CD8-positive, alpha-beta memory T cell (primary cell): ENCODE results near the gene DCTD. TPM values are rescaled to one million over a fixed set of nuclear protein-coding genes. Genes with fewer than 3 reads are reported as not detected.

Source experiments
- CTCF ChIA-PET: fragments of 350-600 bp; sonication (Branson Sonifier 250); formaldehyde crosslinking; loops from one replicate; lab custom pipeline; 2021; ENCODE audit warnings: antibody characterized with exemption; lab: Charles Lee
- POLR2A ChIA-PET: fragments of 350-600 bp; sonication (Branson Sonifier 250); formaldehyde crosslinking; loops from one replicate; lab custom pipeline; 2021; ENCODE audit warnings: antibody characterized with exemption; lab: Charles Lee
- DNase-seq, 5 donors: peaks; one replicate each; pipeline versions ENCODE4 v3.0.0 to v3.0.0-alpha.2; 2020 to 2022; ENCODE audit warnings: mixed read lengths in 1 of 5
- H3K27ac ChIP-seq: one replicate; pipeline ENCODE4 v1.7.0; 2013; ENCODE audit warnings: low read depth, mild to moderate bottlenecking, low read length, moderate library complexity
- H3K27me3 ChIP-seq: 2 replicates; pipeline ENCODE4 v1.7.0; 2013; ENCODE audit warnings: low read length, mild to moderate bottlenecking; ENCODE audit not compliant: insufficient read depth, poor library complexity, severe bottlenecking
- H3K36me3 ChIP-seq: 2 replicates; pipeline ENCODE4 v1.7.0; 2013; ENCODE audit warnings: mild to moderate bottlenecking, low read length, moderate library complexity; ENCODE audit not compliant: insufficient read depth
- H3K4me1 ChIP-seq: 2 replicates; pipeline ENCODE4 v1.7.0; 2013; ENCODE audit warnings: mild to moderate bottlenecking, low read length, moderate library complexity; ENCODE audit not compliant: insufficient read depth
- H3K4me3 ChIP-seq: 2 replicates; pipeline ENCODE4 v1.7.0; 2013; ENCODE audit warnings: mild to moderate bottlenecking, low read length
- H3K9me3 ChIP-seq: 2 replicates; pipeline ENCODE4 v1.7.0; 2013; ENCODE audit warnings: mild to moderate bottlenecking, low read length
- H3K27ac Mint-ChIP-seq, 8 donors: one replicate each; pipeline ENCODE4 v1.8.0; 2020 to 2021; ENCODE audit warnings: mixed read lengths in 8 of 8, mild to moderate bottlenecking in 6 of 8, inconsistent platforms in 3 of 8, moderate library complexity in 3 of 8
- H3K27me3 Mint-ChIP-seq, 2 donors: one replicate each; pipeline ENCODE4 v1.8.0; 2020 to 2021; ENCODE audit warnings: mixed read lengths in 2 of 2, mild to moderate bottlenecking in 1 of 2, moderate library complexity in 1 of 2
- H3K36me3 Mint-ChIP-seq, 3 donors: one replicate each; pipeline ENCODE4 v1.8.0; 2020 to 2021; ENCODE audit warnings: mixed read lengths in 3 of 3, inconsistent platforms in 1 of 3, mild to moderate bottlenecking in 1 of 3
- H3K4me1 Mint-ChIP-seq, 3 donors: one replicate each; pipeline ENCODE4 v1.8.0; 2020 to 2021; ENCODE audit warnings: mixed read lengths in 3 of 3, inconsistent platforms in 1 of 3, mild to moderate bottlenecking in 1 of 3
- H3K4me3 Mint-ChIP-seq, 7 donors: one replicate each; pipeline ENCODE4 v1.8.0; 2020 to 2021; ENCODE audit warnings: mixed read lengths in 7 of 7, mild to moderate bottlenecking in 6 of 7, moderate library complexity in 4 of 7, inconsistent platforms in 2 of 7
- H3K9me3 Mint-ChIP-seq, 5 donors: one replicate each; pipeline ENCODE4 v1.8.0; 2020 to 2022; ENCODE audit warnings: mixed read lengths in 5 of 5, mild to moderate bottlenecking in 3 of 5, moderate library complexity in 2 of 5, inconsistent platforms in 1 of 5
- polyA plus RNA-seq: library from polyadenylated mRNA; unstranded; fragments of 300-500 nt; fragmentation: Illumina TruSeq; gene quantifications from one replicate; pipeline ENCODE4 v1.2.3, GENCODE V29; 2021
- total RNA-seq, 2 experiments: library from RNA; stranded (reverse); gene quantifications; one replicate each; pipeline ENCODE4 v1.2.3, GENCODE V29; 2021

The DCTD gene
- total and polyA plus RNA-seq, 3 experiments from 2014 or later, result 105 to 150 (median 145) TPM

GRCh38 chr4:182874797-182875345 is 42.3 kb downstream of the DCTD start:
- peak overlapping the region in 1 of 8 donors; percentile 40 for H3K27ac Mint-ChIP-seq
- no peaks in the 10 kb centered on the region for H3K27me3 Mint-ChIP-seq
- POLR2A ChIA-PET, result no interaction called here
- H3K4me1 Mint-ChIP-seq, result no peaks in the 10 kb centered on the region
- CTCF ChIA-PET, result interaction anchor here (1.2 kb wide), 1 partner anchor 8 kb away, joined by 3 read pairs; no protein-coding TSS in a partner anchor
- H3K36me3 Mint-ChIP-seq, result peaks cover 27 to 53% (median 29%) of the 10 kb centered on the region in 3 donors
- H3K4me3 ChIP-seq, result no peak overlapping the region
- no peaks in the 10 kb centered on the region for H3K9me3 ChIP-seq
- no peaks in the 10 kb centered on the region for H3K4me1 ChIP-seq
- H3K4me3 Mint-ChIP-seq, result no peak overlapping the region
- H3K27me3 ChIP-seq, result no peaks in the 10 kb centered on the region
- no peaks in the 10 kb centered on the region for H3K9me3 Mint-ChIP-seq
- H3K27ac ChIP-seq, result no peak overlapping the region
- no peak for DNase-seq
- H3K36me3 ChIP-seq, result no peaks in the 10 kb centered on the region

DNA sequence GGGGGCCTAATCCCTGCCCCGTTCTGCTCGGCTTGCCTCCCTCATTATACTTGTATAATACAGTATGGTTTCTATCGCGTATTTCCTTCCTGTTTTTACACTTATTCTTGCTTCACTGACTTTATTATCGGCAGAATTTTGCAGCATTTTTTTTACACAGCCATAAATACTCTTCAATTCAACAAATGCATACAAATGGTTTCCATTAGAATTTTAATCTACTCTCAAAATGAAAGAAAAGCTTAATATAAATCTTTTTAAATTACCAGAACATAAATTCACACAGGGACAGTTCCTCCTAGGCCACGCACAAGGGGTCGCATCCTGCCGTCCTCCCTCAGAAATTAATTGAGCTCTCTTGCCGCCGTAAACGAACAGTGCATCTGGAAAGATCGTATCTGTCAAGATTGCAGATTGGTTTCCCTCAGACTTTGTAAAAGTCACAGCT is 42.9 kb downstream of the DCTD start:
- Histone ChIP-seq H3K4me1 (no peaks in the 10 kb centered on the region), H3K27ac (no peak overlapping the region), H3K36me3 (no peaks in the 10 kb centered on the region), H3K27me3 (no peaks in the 10 kb centered on the region), H3K9me3 (no peaks in the 10 kb centered on the region), H3K4me3 (no peak overlapping the region)
- H3K36me3 Mint-ChIP-seq, result peaks cover 27 to 53% (median 29%) of the 10 kb centered on the region in 3 donors
- peak overlapping the region in 1 of 8 donors; percentile 40 for H3K27ac Mint-ChIP-seq
- POLR2A ChIA-PET, result no interaction called here
- no peak for DNase-seq
- no peaks in the 10 kb centered on the region for H3K27me3 Mint-ChIP-seq
- no peaks in the 10 kb centered on the region for H3K4me1 Mint-ChIP-seq
- H3K9me3 Mint-ChIP-seq, result no peaks in the 10 kb centered on the region
- H3K4me3 Mint-ChIP-seq, result no peak overlapping the region
- CTCF ChIA-PET, result no interaction called here

- no peaks in the 10 kb centered on the region for H3K27me3 ChIP-seq
- H3K27ac ChIP-seq, result no peak overlapping the region
- Mint-ChIP-seq H3K36me3 (peaks cover 27 to 53% (median 29%) of the 10 kb centered on the region in 3 donors), H3K9me3 (no peaks in the 10 kb centered on the region), H3K4me1 (no peaks in the 10 kb centered on the region), H3K4me3 (no peak overlapping the region), H3K27ac (no peak overlapping the region), H3K27me3 (no peaks in the 10 kb centered on the region)
- H3K36me3 ChIP-seq, result no peaks in the 10 kb centered on the region
- H3K9me3 ChIP-seq, result no peaks in the 10 kb centered on the region
- CTCF ChIA-PET, result no interaction called here
- H3K4me3 ChIP-seq, result no peak overlapping the region
- POLR2A ChIA-PET, result no interaction called here
- DNase-seq, result no peak
- no peaks in the 10 kb centered on the region for H3K4me1 ChIP-seq
Observed at GRCh38 chr4:182873726-182874125, 43.5 kb downstream of the DCTD start.

GRCh38 chr4:182873289-182873688 is 43.9 kb downstream of the DCTD start:
- H3K4me3 Mint-ChIP-seq, result no peak overlapping the region
- H3K36me3 ChIP-seq, result no peaks in the 10 kb centered on the region
- no peaks in the 10 kb centered on the region for H3K4me1 Mint-ChIP-seq
- no peaks in the 10 kb centered on the region for H3K4me1 ChIP-seq
- no peak overlapping the region for H3K27ac ChIP-seq
- H3K27ac Mint-ChIP-seq, result no peak overlapping the region
- no peaks in the 10 kb centered on the region for H3K27me3 ChIP-seq
- H3K4me3 ChIP-seq, result no peak overlapping the region
- POLR2A ChIA-PET, result no interaction called here
- H3K9me3 Mint-ChIP-seq, result no peaks in the 10 kb centered on the region
- no peaks in the 10 kb centered on the region for H3K27me3 Mint-ChIP-seq
- CTCF ChIA-PET, result no interaction called here
- DNase-seq, result no peak
- no peaks in the 10 kb centered on the region for H3K9me3 ChIP-seq
- H3K36me3 Mint-ChIP-seq, result peaks cover 27 to 53% (median 29%) of the 10 kb centered on the region in 3 donors

DNA sequence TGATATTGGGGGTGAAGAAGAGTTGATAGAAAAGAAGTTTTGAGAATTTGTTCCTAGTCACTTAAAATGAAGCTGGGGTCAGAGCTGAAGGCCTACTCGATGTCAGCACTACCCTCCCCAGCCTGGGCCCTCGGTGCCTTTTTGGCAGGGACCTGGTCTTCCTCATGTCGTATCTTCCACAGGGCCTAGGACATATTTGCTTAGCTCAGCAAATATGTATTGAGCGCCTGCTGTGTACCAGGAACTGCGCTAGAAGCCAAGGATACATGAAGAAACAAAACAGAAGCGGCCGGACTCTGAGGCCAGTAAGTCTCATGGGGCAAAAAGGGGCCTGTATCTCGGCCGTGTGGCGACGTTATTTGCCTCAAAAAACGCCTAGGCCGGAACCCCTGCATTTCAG is 44.3 kb downstream of the DCTD start:
- no peaks in the 10 kb centered on the region for H3K9me3 ChIP-seq
- Mint-ChIP-seq H3K9me3 (no peaks in the 10 kb centered on the region), H3K36me3 (peaks cover 27 to 52% (median 28%) of the 10 kb centered on the region in 3 donors), H3K27me3 (no peaks in the 10 kb centered on the region), H3K4me3 (no peak overlapping the region), H3K27ac (no peak overlapping the region), H3K4me1 (no peaks in the 10 kb centered on the region)
- H3K27me3 ChIP-seq, result no peaks in the 10 kb centered on the region
- DNase-seq, result no peak
- no peaks in the 10 kb centered on the region for H3K4me1 ChIP-seq
- H3K36me3 ChIP-seq, result no peaks in the 10 kb centered on the region
- ChIA-PET CTCF (no interaction called here), POLR2A (no interaction called here)
- no peak overlapping the region for H3K4me3 ChIP-seq
- no peak overlapping the region for H3K27ac ChIP-seq

- no peaks in the 10 kb centered on the region for H3K27me3 ChIP-seq
- POLR2A ChIA-PET, result no interaction called here
- CTCF ChIA-PET, result no interaction called here
Observed at GRCh38 chr4:182871616-182872015, 45.6 kb downstream of the DCTD start.

GRCh38 chr4:182869697-182870096 is 47.5 kb downstream of the DCTD start:
- Histone ChIP-seq H3K9me3 (no peaks in the 10 kb centered on the region), H3K36me3 (no peaks in the 10 kb centered on the region), H3K4me1 (no peaks in the 10 kb centered on the region), H3K27ac (no peak overlapping the region), H3K27me3 (no peaks in the 10 kb centered on the region), H3K4me3 (no peak overlapping the region)
- no peak overlapping the region for H3K4me3 Mint-ChIP-seq
- no peaks in the 10 kb centered on the region for H3K27me3 Mint-ChIP-seq
- CTCF ChIA-PET, result no interaction called here
- DNase-seq, result no peak
- peaks cover 17 to 24% (median 19%) of the 10 kb centered on the region in 3 donors for H3K36me3 Mint-ChIP-seq
- no peaks in the 10 kb centered on the region for H3K4me1 Mint-ChIP-seq
- no peaks in the 10 kb centered on the region for H3K9me3 Mint-ChIP-seq
- no peak overlapping the region for H3K27ac Mint-ChIP-seq
- POLR2A ChIA-PET, result no interaction called here

More at GRCh38 chr4:182871616-182872015, 45.6 kb downstream of the DCTD start:
- no peaks in the 10 kb centered on the region for H3K9me3 ChIP-seq
- Mint-ChIP-seq H3K27me3 (no peaks in the 10 kb centered on the region), H3K27ac (peak overlapping the region in 1 of 8 donors; percentile 2), H3K9me3 (no peaks in the 10 kb centered on the region), H3K4me3 (peak overlapping the region in 1 of 7 donors; percentile 8), H3K36me3 (peaks cover 22 to 43% (median 27%) of the 10 kb centered on the region in 3 donors), H3K4me1 (no peaks in the 10 kb centered on the region)
- H3K4me3 ChIP-seq, result no peak overlapping the region
- H3K27ac ChIP-seq, result no peak overlapping the region
- no peaks in the 10 kb centered on the region for H3K36me3 ChIP-seq
- no peaks in the 10 kb centered on the region for H3K4me1 ChIP-seq
- DNase-seq, result no peak

- DNase-seq, result no peak
- Mint-ChIP-seq H3K27ac (no peak overlapping the region), H3K36me3 (peaks cover 0 to 2% (median 2%) of the 10 kb centered on the region in 3 donors), H3K9me3 (no peaks in the 10 kb centered on the region), H3K4me1 (no peaks in the 10 kb centered on the region), H3K4me3 (no peak overlapping the region), H3K27me3 (no peaks in the 10 kb centered on the region)
- H3K27me3 ChIP-seq, result no peaks in the 10 kb centered on the region
- CTCF ChIA-PET, result interaction anchor here (1.0 kb wide), 1 partner anchor 9 kb away, joined by 3 read pairs; no protein-coding TSS in a partner anchor
- no peaks in the 10 kb centered on the region for H3K36me3 ChIP-seq
- H3K4me1 ChIP-seq, result no peaks in the 10 kb centered on the region
- H3K27ac ChIP-seq, result no peak overlapping the region
- POLR2A ChIA-PET, result no interaction called here
- H3K4me3 ChIP-seq, result no peak overlapping the region
- H3K9me3 ChIP-seq, result no peaks in the 10 kb centered on the region
Observed at GRCh38 chr4:182866746-182867145, 50.4 kb downstream of the DCTD start.
